Measurements from ENCODE around the gene IFT22.

- no peak for TF ChIP-seq CTCF (conservative IDR thresholded peaks at IDR 0.05 in 1 of 2, IDR thresholded peaks at IDR 0.05 in 1 of 2; ENCODE audit: extremely low read depth in 1 of 2, insufficient read depth in 1 of 2, low read depth in 1 of 2, low read length in 2 of 2)
- no peak for TF ChIP-seq EZH2 (IDR thresholded peaks at IDR 0.05; ENCODE audit: borderline replicate concordance, low read length)
These were observed 15.3 kb downstream of the IFT22 start for GRCh38 chr7:101306307-101306706.
